GM12878 (cell line): ENCODE results near the gene HNRNPA2B1. TPM values are rescaled to one million over a fixed set of nuclear protein-coding genes. Genes with fewer than 3 reads are reported as not detected.
"Not testable (repeated sequence)": the region's sequence is repeated elsewhere in the genome, so short reads cannot be mapped to it uniquely, and the experiment has no call there.

Experiments
- ATAC-seq: fragments of 200-7000 bp; cut with Tn5 transposase; 3 replicates; pipeline ENCODE4 v1.9.1; 2020; ENCODE audit warnings: mild to moderate bottlenecking, moderate library complexity
- BruUV-seq: library from RNA; stranded (reverse); fragments of 400-500 nt; replicated peaks from 2 replicates; lab custom pipeline; 2021; lab: Mats Ljungman, UMichigan
- CTCF ChIA-PET: fragments of 300-600 bp; sonication (Branson Sonifier 250); formaldehyde crosslinking; extraction: SDS; loops from one replicate; lab custom pipeline; 2021; ENCODE audit warnings: inconsistent platforms; lab: Yijun Ruan, JAX
- POLR2A ChIA-PET: fragments of 350-600 bp; formaldehyde crosslinking; extraction: SDS; loops from one replicate; lab custom pipeline; 2021; ENCODE audit warnings: inconsistent platforms; lab: Charles Lee
- RAD21 ChIA-PET: fragments of 300-600 bp; sonication (Branson Sonifier 250); formaldehyde crosslinking; loops from one replicate; lab custom pipeline; 2023; ENCODE audit warnings: antibody characterized with exemption; ENCODE audit not compliant: unreplicated experiment; lab: Charles Lee
- SMC1A ChIA-PET: fragments of 300-600 bp; sonication (Branson Sonifier 250); formaldehyde crosslinking; loops from one replicate; lab custom pipeline; 2023; ENCODE audit not compliant: unreplicated experiment, uncharacterized antibody; lab: Charles Lee
- DNase-seq: peaks from one replicate; pipeline ENCODE4 v3.0.0-alpha.2; 2011; ENCODE audit warnings: low read depth, low spot score
- FAIRE-seq: peaks from 3 replicates; lab custom pipeline; 2011; peaks lifted over from hg19 to GRCh38; lab: Jason Lieb, UNC
- H2AFZ ChIP-seq: 2 replicates; pipeline ENCODE4 v1.6.0; 2011; ENCODE audit warnings: low read depth, low read length, control low read depth; ENCODE audit not compliant: control insufficient read depth
- H3K27ac ChIP-seq: 2 replicates; pipeline ENCODE4 v1.5.1; 2011; ENCODE audit warnings: control low read depth; ENCODE audit not compliant: control insufficient read depth, insufficient read depth
- H3K27me3 ChIP-seq, 2 experiments: replicated peaks in 1 of 2; 2 replicates each; pipeline versions ENCODE4 v1.6.0 to v1.6.1; 2011; ENCODE audit warnings: low read length in 1 of 2; ENCODE audit not compliant: control insufficient read depth in 2 of 2, insufficient read depth in 2 of 2
- H3K36me3 ChIP-seq, 2 experiments: 2 replicates each; pipeline ENCODE4 v1.5.1; 2011; ENCODE audit warnings: low read length in 1 of 2; ENCODE audit not compliant: control insufficient read depth in 2 of 2, insufficient read depth in 2 of 2
- H3K4me1 ChIP-seq: 2 replicates; pipeline ENCODE4 v1.6.1; 2011; ENCODE audit warnings: mild to moderate bottlenecking, low read length, moderate library complexity, mixed read lengths; ENCODE audit not compliant: control insufficient read depth, insufficient read depth
- H3K4me2 ChIP-seq: 2 replicates; pipeline ENCODE4 v1.6.0; 2011; ENCODE audit warnings: control low read depth; ENCODE audit not compliant: control insufficient read depth, insufficient read depth
- H3K4me3 ChIP-seq: fragments of 200-600 bp; sonication (generic); 2 replicates; pipeline ENCODE4 v1.5.1; 2016
- H3K79me2 ChIP-seq: 2 replicates; pipeline ENCODE4 v1.6.0; 2011; ENCODE audit warnings: low read length; ENCODE audit not compliant: control insufficient read depth, insufficient read depth
- H3K9ac ChIP-seq: 2 replicates; pipeline ENCODE4 v1.8.0; 2011; ENCODE audit warnings: low read length, control low read depth, mixed read lengths; ENCODE audit not compliant: control insufficient read depth, insufficient read depth
- H3K9me3 ChIP-seq: replicated peaks from 3 replicates; pipeline ENCODE4 v1.5.1; 2011; ENCODE audit warnings: mild to moderate bottlenecking, low read length; ENCODE audit not compliant: control insufficient read depth, insufficient read depth
- H4K20me1 ChIP-seq: 2 replicates; pipeline ENCODE4 v1.6.0; 2011; ENCODE audit not compliant: control insufficient read depth, insufficient read depth
- POLR2A ChIP-seq: IDR thresholded peaks from 2 replicates; pipeline ENCODE4 v1.6.1; 2011; ENCODE audit warnings: low read depth, mild to moderate bottlenecking, low read length
- RB1 ChIP-seq: fragments of 450-650 bp; formaldehyde crosslinking; IDR thresholded peaks from 2 replicates; pipeline ENCODE4 v1.6.1; 2017; ENCODE audit warnings: mild to moderate bottlenecking, borderline replicate concordance
- ZNF687 ChIP-seq: fragments of 450-650 bp; IDR thresholded peaks from 2 replicates; pipeline ENCODE4 v1.6.1; 2017; ENCODE audit warnings: mild to moderate bottlenecking, moderate library complexity
- WGBS: methylation state at CpG from one replicate; pipeline ENCODE4 v1.1.6; 2016; ENCODE audit warnings: low lambda C conversion rate; ENCODE audit not compliant: insufficient replicate concordance, insufficient coverage; ENCODE audit errors: missing lambda C conversion rate; 5-methylcytosine and 5-hydroxymethylcytosine counted together
- in situ Hi-C: fragments of 300-500 bp; cut with MboI; formaldehyde crosslinking; loops from 9 replicates; pipeline ENCODE4 v1.14.3; 2018; ENCODE audit warnings: mixed read lengths
- intact Hi-C: fragments of 100-400 bp; cut with micrococcal nuclease; formaldehyde crosslinking; loops from one replicate; pipeline ENCODE4 v1.14.2; 2022; ENCODE audit not compliant: unreplicated experiment
- polyA plus RNA-seq, 11 experiments: library from polyadenylated mRNA; depleted of rRNA in 4 of 11; unstranded in 6 of 11; stranded (reverse) in 5 of 11; fragments of >200 nt; fragmentation: Nextera tagmentation in 4 of 11; fragmentation: Illumina TruSeq in 1 of 11; extraction: Ambion mirVana in 4 of 11; extraction: Trizol in 1 of 11; gene quantifications; 1 replicate in 1 of 11; 2 replicates in 10 of 11; pipeline versions ENCODE4 v1.2.1 to v1.2.3, GENCODE V29; 2011 to 2016; ENCODE audit warnings: inconsistent platforms in 2 of 11, missing spikeins in 2 of 11, low read depth in 1 of 11
- total RNA-seq, 4 experiments: library from RNA; depleted of rRNA in 3 of 4; stranded (reverse); fragments of >200 nt in 3 of 4; fragmentation: Illumina TruSeq in 1 of 4; extraction: Trizol in 1 of 4; gene quantifications; 2 replicates each; pipeline versions ENCODE4 v1.2.1 to v1.2.3, GENCODE V29; 2013 to 2021

Gene HNRNPA2B1
- total and polyA plus RNA-seq, 10 of the 15 experiments (the other 5 are each of a cell fraction or from before 2014, with no cell fraction given), result 295 to 1,396 (median 932) TPM

GRCh38 chr7:26178272-26178960 is 22.1 kb downstream of the HNRNPA2B1 start:
- H3K27ac ChIP-seq, result no peak overlapping the region
- H3K9me3 ChIP-seq, result no peaks in the 10 kb centered on the region
- CTCF ChIA-PET, result no interaction called here
- no peaks in the 10 kb centered on the region for H3K79me2 ChIP-seq
- in situ Hi-C loops, result no loop called here
- WGBS, result 85% methylated on average over 7 of the region's 7 CpGs
- FAIRE-seq, result no peak
- no peak for DNase-seq
- POLR2A ChIA-PET, result interaction anchor here (0.6 kb wide), 1 partner anchor 68 kb away, joined by 4 read pairs; no protein-coding TSS in a partner anchor
- H3K27me3 ChIP-seq, result no peaks in the 10 kb centered on the region
- intact Hi-C loops, result no loop called here
- SMC1A ChIA-PET, result interaction anchor here (1.0 to 2.2 kb wide), 2 partner anchors 13 to 286 kb away, joined by 3 to 6 read pairs; no protein-coding TSS in a partner anchor
- no TSS peak for BruUV-seq
- H3K4me3 ChIP-seq, result no peak overlapping the region
- RAD21 ChIA-PET, result no interaction called here
- H3K4me1 ChIP-seq, result no peaks in the 10 kb centered on the region
- H3K4me2 ChIP-seq, result no peak overlapping the region
- no peak overlapping the region for H3K9ac ChIP-seq
- peaks cover 0 to 6% of the 10 kb centered on the region in 2 experiments; a peak in 2 of 4 replicates for H3K36me3 ChIP-seq
- H4K20me1 ChIP-seq, result no peaks in the 10 kb centered on the region
- ATAC-seq, result peak; percentile 33
- TF ChIP-seq POLR2A, result 0 out of 2 replicates have a peak, but pooled peaks have one; percentile 21
- no peak for TF ChIP-seq ZNF687
- no peak for TF ChIP-seq RB1
- H2AFZ ChIP-seq, result no peak overlapping the region

GRCh38 chr7:26177269-26177668 is 23.3 kb downstream of the HNRNPA2B1 start:
- POLR2A ChIA-PET, RAD21 ChIA-PET, intact Hi-C loops, H3K9ac ChIP-seq, H3K36me3 ChIP-seq, H3K4me3 ChIP-seq, H3K4me1 ChIP-seq, in situ Hi-C loops, SMC1A ChIA-PET, DNase-seq, H3K79me2 ChIP-seq, H2AFZ ChIP-seq, FAIRE-seq, ATAC-seq, H3K4me2 ChIP-seq, H3K27ac ChIP-seq, H3K27me3 ChIP-seq, H4K20me1 ChIP-seq, H3K9me3 ChIP-seq, BruUV-seq, CTCF ChIA-PET: not testable (repeated sequence)
- 96% methylated on average over 18 of the region's 20 CpGs for WGBS

- RAD21 ChIA-PET, intact Hi-C loops, H3K4me1 ChIP-seq, H3K27ac ChIP-seq, H3K79me2 ChIP-seq, POLR2A ChIA-PET, H3K9me3 ChIP-seq, ATAC-seq, H3K9ac ChIP-seq, H2AFZ ChIP-seq, FAIRE-seq, H4K20me1 ChIP-seq, H3K36me3 ChIP-seq, H3K4me2 ChIP-seq, H3K4me3 ChIP-seq, DNase-seq, in situ Hi-C loops, SMC1A ChIA-PET, H3K27me3 ChIP-seq, BruUV-seq, CTCF ChIA-PET: not testable (repeated sequence)
- 100% methylated on average over 10 of the region's 26 CpGs for WGBS
Observed at GRCh38 chr7:26176696-26177095, 23.9 kb downstream of the HNRNPA2B1 start.
